ENCODE results near the gene SKAP1. TPM values are rescaled to one million over a fixed set of nuclear protein-coding genes. Genes with fewer than 3 reads are reported as not detected.

SKAP1 gene
- total and polyA plus RNA-seq, 2 experiments from 2014 or later, result 0.27 TPM; not detected in 1

DNA sequence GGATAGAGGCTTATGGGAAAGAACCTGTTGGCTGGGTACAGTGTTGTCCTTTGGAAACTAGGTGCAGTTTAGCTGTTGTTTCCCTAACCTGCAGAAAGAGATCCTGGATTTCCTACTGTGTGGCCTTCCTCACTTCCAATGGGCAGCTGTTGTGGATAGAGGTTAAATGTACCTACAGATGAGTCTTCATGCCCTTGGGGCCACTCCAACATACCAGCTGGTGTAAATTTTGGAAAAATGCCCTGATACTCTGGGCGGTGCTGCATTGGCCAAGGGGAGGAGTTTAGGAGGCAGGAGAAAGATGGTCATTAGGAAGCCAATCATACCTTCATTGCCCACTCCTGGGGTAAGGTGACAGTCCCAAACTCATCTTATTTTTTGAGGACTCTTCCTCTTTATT is 252.2 kb downstream of the SKAP1 start (continued):
- TF ChIP-seq, protein P1, sequence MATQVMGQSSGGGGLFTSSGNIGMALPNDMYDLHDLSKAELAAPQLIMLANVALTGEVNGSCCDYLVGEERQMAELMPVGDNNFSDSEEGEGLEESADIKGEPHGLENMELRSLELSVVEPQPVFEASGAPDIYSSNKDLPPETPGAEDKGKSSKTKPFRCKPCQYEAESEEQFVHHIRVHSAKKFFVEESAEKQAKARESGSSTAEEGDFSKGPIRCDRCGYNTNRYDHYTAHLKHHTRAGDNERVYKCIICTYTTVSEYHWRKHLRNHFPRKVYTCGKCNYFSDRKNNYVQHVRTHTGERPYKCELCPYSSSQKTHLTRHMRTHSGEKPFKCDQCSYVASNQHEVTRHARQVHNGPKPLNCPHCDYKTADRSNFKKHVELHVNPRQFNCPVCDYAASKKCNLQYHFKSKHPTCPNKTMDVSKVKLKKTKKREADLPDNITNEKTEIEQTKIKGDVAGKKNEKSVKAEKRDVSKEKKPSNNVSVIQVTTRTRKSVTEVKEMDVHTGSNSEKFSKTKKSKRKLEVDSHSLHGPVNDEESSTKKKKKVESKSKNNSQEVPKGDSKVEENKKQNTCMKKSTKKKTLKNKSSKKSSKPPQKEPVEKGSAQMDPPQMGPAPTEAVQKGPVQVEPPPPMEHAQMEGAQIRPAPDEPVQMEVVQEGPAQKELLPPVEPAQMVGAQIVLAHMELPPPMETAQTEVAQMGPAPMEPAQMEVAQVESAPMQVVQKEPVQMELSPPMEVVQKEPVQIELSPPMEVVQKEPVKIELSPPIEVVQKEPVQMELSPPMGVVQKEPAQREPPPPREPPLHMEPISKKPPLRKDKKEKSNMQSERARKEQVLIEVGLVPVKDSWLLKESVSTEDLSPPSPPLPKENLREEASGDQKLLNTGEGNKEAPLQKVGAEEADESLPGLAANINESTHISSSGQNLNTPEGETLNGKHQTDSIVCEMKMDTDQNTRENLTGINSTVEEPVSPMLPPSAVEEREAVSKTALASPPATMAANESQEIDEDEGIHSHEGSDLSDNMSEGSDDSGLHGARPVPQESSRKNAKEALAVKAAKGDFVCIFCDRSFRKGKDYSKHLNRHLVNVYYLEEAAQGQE (IDR thresholded peaks at IDR 0.05; ENCODE audit: unreplicated experiment), result no peak
- TF ChIP-seq POLR2AphosphoS5 (IDR thresholded peaks at IDR 0.05; ENCODE audit: low read depth) (no peak), STAT1 (IDR thresholded peaks at IDR 0.05; ENCODE audit: unreplicated experiment) (no peak), ZNF331 (CRISPR knock-in tag; IDR thresholded peaks at IDR 0.05; ENCODE audit: low read depth) (no peak)
- TF ChIP-seq, protein P2, sequence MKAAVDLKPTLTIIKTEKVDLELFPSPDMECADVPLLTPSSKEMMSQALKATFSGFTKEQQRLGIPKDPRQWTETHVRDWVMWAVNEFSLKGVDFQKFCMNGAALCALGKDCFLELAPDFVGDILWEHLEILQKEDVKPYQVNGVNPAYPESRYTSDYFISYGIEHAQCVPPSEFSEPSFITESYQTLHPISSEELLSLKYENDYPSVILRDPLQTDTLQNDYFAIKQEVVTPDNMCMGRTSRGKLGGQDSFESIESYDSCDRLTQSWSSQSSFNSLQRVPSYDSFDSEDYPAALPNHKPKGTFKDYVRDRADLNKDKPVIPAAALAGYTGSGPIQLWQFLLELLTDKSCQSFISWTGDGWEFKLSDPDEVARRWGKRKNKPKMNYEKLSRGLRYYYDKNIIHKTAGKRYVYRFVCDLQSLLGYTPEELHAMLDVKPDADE (IDR thresholded peaks at IDR 0.05), result no peak

DNA sequence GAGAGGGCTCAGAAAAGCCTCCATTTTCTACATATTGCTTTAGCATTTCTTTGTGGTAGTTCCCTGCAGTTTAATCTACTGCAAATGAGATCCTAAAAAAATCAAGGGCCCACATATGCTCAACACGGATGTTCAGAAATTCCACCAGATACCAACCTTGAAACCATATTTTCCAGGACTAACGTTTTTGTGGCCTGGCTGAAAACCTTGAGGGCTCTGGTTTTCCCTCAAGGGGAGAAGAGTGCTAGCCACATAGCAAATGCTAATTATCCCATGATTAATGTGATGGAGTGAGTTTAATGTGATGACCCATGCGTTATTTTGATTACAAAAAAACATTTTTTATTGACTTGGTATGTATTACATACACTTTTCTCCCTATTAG is 253.6 kb downstream of the SKAP1 start:
- Mint-ChIP-seq H3K36me3 (ENCODE audit: low read depth) (no peaks in the 10 kb centered on the region), H3K4me3 (no peak overlapping the region), H3K27ac (no peak overlapping the region), H3K9me3 (no peaks in the 10 kb centered on the region), H3K27me3 (ENCODE audit: insufficient read depth, low read depth, poor library complexity) (no peaks in the 10 kb centered on the region), H3K4me1 (peaks cover 13% of the 10 kb centered on the region)
- H3K4me1 ChIP-seq (ENCODE audit: insufficient read depth), result peaks cover 13% of the 10 kb centered on the region
- no peak overlapping the region for H3K27ac ChIP-seq (ENCODE audit: low read depth)
- H4K20me1 ChIP-seq (replicated peaks; ENCODE audit: insufficient read depth), result no peaks in the 10 kb centered on the region
- no peak overlapping the region for H3K4me2 ChIP-seq
- no peak overlapping the region for H2AFZ ChIP-seq
- H3K27me3 ChIP-seq (ENCODE audit: insufficient read depth), result no peaks in the 10 kb centered on the region
- no peaks in the 10 kb centered on the region for H3K79me2 ChIP-seq (replicated peaks; ENCODE audit: insufficient read depth)
- peaks cover 8% of the 10 kb centered on the region; the same call in 1 of the 2 replicates for H3K9me2 ChIP-seq (ENCODE audit: insufficient read depth)
- DNase-seq (ENCODE audit: low spot score) (no peak), ATAC-seq (no peak)
- no peaks in the 10 kb centered on the region for H3F3A ChIP-seq (replicated peaks; ENCODE audit: low read depth)
- no peak overlapping the region for H3K4me3 ChIP-seq
- H3K36me3 ChIP-seq (ENCODE audit: insufficient read depth), result no peaks in the 10 kb centered on the region
- TF ChIP-seq EZH2 (IDR thresholded peaks at IDR 0.05; ENCODE audit: low read depth, unreplicated experiment) (no peak), CREB1 (CRISPR knock-in tag; IDR thresholded peaks at IDR 0.05; ENCODE audit: low read depth) (no peak), ZNF114 (CRISPR knock-in tag; IDR thresholded peaks at IDR 0.05) (no peak), EZH2phosphoT487 (IDR thresholded peaks at IDR 0.05; ENCODE audit: unreplicated experiment) (no peak), POLR2AphosphoS5 (IDR thresholded peaks at IDR 0.05; ENCODE audit: low read depth) (no peak), ZNF331 (CRISPR knock-in tag; IDR thresholded peaks at IDR 0.05; ENCODE audit: low read depth) (no peak), JUNB (IDR thresholded peaks at IDR 0.05; ENCODE audit: unreplicated experiment) (no peak), STAT1 (IDR thresholded peaks at IDR 0.05; ENCODE audit: unreplicated experiment) (no peak), NANOG (IDR thresholded peaks at IDR 0.05; ENCODE audit: borderline replicate concordance) (no peak)
- TF ChIP-seq, protein P3, sequence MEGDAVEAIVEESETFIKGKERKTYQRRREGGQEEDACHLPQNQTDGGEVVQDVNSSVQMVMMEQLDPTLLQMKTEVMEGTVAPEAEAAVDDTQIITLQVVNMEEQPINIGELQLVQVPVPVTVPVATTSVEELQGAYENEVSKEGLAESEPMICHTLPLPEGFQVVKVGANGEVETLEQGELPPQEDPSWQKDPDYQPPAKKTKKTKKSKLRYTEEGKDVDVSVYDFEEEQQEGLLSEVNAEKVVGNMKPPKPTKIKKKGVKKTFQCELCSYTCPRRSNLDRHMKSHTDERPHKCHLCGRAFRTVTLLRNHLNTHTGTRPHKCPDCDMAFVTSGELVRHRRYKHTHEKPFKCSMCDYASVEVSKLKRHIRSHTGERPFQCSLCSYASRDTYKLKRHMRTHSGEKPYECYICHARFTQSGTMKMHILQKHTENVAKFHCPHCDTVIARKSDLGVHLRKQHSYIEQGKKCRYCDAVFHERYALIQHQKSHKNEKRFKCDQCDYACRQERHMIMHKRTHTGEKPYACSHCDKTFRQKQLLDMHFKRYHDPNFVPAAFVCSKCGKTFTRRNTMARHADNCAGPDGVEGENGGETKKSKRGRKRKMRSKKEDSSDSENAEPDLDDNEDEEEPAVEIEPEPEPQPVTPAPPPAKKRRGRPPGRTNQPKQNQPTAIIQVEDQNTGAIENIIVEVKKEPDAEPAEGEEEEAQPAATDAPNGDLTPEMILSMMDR (conservative IDR thresholded peaks at IDR 0.05; ENCODE audit: low read depth in 2 of 2), result no peak
- TF ChIP-seq, protein P2 (IDR thresholded peaks at IDR 0.05), result no peak

All from GM23338 (cell line).